Neuronal stem cell (in vitro differentiated cells): ENCODE measurements around the gene TMX4.

Experiments used
- DNase-seq: peaks from one replicate; pipeline ENCODE4 v3.0.0-alpha.2; 2013; ENCODE audit warnings: low spot score
- H2AFZ ChIP-seq: one replicate; pipeline ENCODE4 v1.6.1; 2013; ENCODE audit warnings: mild to moderate bottlenecking, low read length, inconsistent platforms
- H2AK5ac ChIP-seq: 2 replicates; pipeline ENCODE4 v1.6.1; 2013; ENCODE audit warnings: low read depth, mild to moderate bottlenecking, inconsistent platforms, low read length, moderate library complexity, mixed read lengths
- H2BK120ac ChIP-seq: 2 replicates; pipeline ENCODE4 v1.6.1; 2013; ENCODE audit warnings: low read depth, mild to moderate bottlenecking, inconsistent platforms, low read length, moderate library complexity, mixed read lengths
- H2BK12ac ChIP-seq: one replicate; pipeline ENCODE4 v1.6.1; 2013; ENCODE audit warnings: low read length, inconsistent platforms
- H2BK15ac ChIP-seq: 2 replicates; pipeline ENCODE4 v1.6.1; 2013; ENCODE audit warnings: mild to moderate bottlenecking, low read length, inconsistent platforms, mixed read lengths
- H2BK5ac ChIP-seq: one replicate; pipeline ENCODE4 v1.6.1; 2013; ENCODE audit warnings: inconsistent platforms, mild to moderate bottlenecking, low read length, moderate library complexity
- H3K14ac ChIP-seq: one replicate; pipeline ENCODE4 v1.6.1; 2013; ENCODE audit warnings: low read length, inconsistent platforms
- H3K18ac ChIP-seq: 2 replicates; pipeline ENCODE4 v1.6.1; 2013; ENCODE audit warnings: low read length, inconsistent platforms
- H3K23ac ChIP-seq: 2 replicates; pipeline ENCODE4 v1.6.1; 2013; ENCODE audit warnings: low read depth, mild to moderate bottlenecking, mixed read lengths, low read length, inconsistent platforms; ENCODE audit not compliant: poor library complexity
- H3K27ac ChIP-seq: replicated peaks from 3 replicates; pipeline ENCODE4 v1.5.1; 2013; ENCODE audit warnings: low read length, inconsistent platforms
- H3K27me3 ChIP-seq, 3 experiments: 2 replicates each; pipeline ENCODE4 v1.6.1; 2013; ENCODE audit warnings: low read length in 3 of 3, mild to moderate bottlenecking in 2 of 3, inconsistent platforms in 1 of 3, low read depth in 1 of 3, mixed read lengths in 1 of 3, moderate library complexity in 1 of 3; ENCODE audit not compliant: control insufficient read depth in 3 of 3, insufficient read depth in 3 of 3
- H3K36me3 ChIP-seq, 2 donors: replicated peaks in 1 of 2; 2 replicates each; pipeline ENCODE4 v1.6.1; 2013; ENCODE audit warnings: low read length in 2 of 2; ENCODE audit not compliant: control insufficient read depth in 2 of 2, insufficient read depth in 2 of 2
- H3K4ac ChIP-seq: 2 replicates; pipeline ENCODE4 v1.6.1; 2013; ENCODE audit warnings: inconsistent platforms, mild to moderate bottlenecking, low read length, moderate library complexity
- H3K4me1 ChIP-seq, 2 donors: 1 replicate in 1 of 2; 2 replicates in 1 of 2; pipeline ENCODE4 v1.6.1; 2013; ENCODE audit warnings: low read length in 2 of 2, low read depth in 1 of 2; ENCODE audit not compliant: control insufficient read depth in 2 of 2, insufficient read depth in 1 of 2
- H3K4me2 ChIP-seq: one replicate; pipeline ENCODE4 v1.6.1; 2013; ENCODE audit warnings: mild to moderate bottlenecking, low read length, inconsistent platforms; ENCODE audit not compliant: insufficient read depth, poor library complexity, severe bottlenecking
- H3K4me3 ChIP-seq, 2 donors: 2 replicates each; pipeline ENCODE4 v1.5.1; 2013; ENCODE audit warnings: low read length in 2 of 2, mild to moderate bottlenecking in 2 of 2, inconsistent platforms in 1 of 2, moderate library complexity in 1 of 2
- H3K79me1 ChIP-seq: one replicate; pipeline ENCODE4 v1.6.1; 2013; ENCODE audit warnings: low read depth, mild to moderate bottlenecking, inconsistent platforms, low read length, moderate library complexity
- H3K9ac ChIP-seq: one replicate; pipeline ENCODE4 v1.6.1; 2013; ENCODE audit warnings: mild to moderate bottlenecking, low read depth, low read length, inconsistent platforms; ENCODE audit not compliant: poor library complexity
- H3K9me3 ChIP-seq, 2 donors: replicated peaks in 1 of 2; 2 replicates each; pipeline versions ENCODE3 to v1.6.1; 2013; ENCODE audit warnings: low read length in 2 of 2, mild to moderate bottlenecking in 2 of 2, inconsistent platforms in 1 of 2, low read depth in 1 of 2, mixed read lengths in 1 of 2, moderate library complexity in 1 of 2; ENCODE audit not compliant: control insufficient read depth in 2 of 2, insufficient read depth in 1 of 2
- H4K8ac ChIP-seq: one replicate; pipeline ENCODE4 v1.6.1; 2013; ENCODE audit warnings: low read depth, mild to moderate bottlenecking, inconsistent platforms, low read length, moderate library complexity
- H4K91ac ChIP-seq: one replicate; pipeline ENCODE4 v1.6.1; 2013; ENCODE audit warnings: low read length, low read depth, mild to moderate bottlenecking, inconsistent platforms; ENCODE audit not compliant: poor library complexity
- WGBS, 2 donors: extraction: QIAGEN DNeasy Blood & Tissue Kit; methylation state at CpG; one replicate each; pipeline ENCODE4 v1.1.7; 2013; ENCODE audit warnings: missing lambda C conversion rate in 2 of 2, mixed read lengths in 1 of 2; ENCODE audit not compliant: insufficient read length in 2 of 2, insufficient replicate concordance in 1 of 2; ENCODE audit errors: extremely low coverage in 2 of 2; 5-methylcytosine and 5-hydroxymethylcytosine counted together

TMX4 gene

DNA sequence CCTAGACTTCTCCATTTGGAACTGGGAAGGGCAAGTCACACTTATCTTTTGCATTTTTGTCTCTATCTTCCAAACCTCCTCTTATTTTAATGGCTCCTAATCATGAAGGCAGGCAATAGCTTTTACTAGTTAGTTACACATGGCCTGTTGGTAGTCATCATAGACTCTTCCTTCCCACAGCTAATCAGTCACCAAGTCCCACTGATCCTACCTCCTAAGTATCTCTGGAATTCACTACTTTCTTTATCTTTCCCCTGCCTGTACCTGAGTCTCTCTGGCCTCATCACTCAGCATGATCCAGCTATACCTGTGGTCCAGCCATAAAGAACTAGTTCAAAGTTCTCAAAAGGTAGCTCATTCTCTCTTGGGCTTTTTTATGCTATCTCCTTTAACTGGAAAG lies 18.8 kb downstream of the TMX4 start:
- no peak overlapping the region for H2BK12ac ChIP-seq
- H3K4ac ChIP-seq: no peak overlapping the region
- H3K27me3 ChIP-seq: no peaks in the 10 kb centered on the region
- H3K36me3 ChIP-seq: peaks cover 5 to 49% of the 10 kb centered on the region in 2 donors
- H3K18ac ChIP-seq: no peak overlapping the region
- H3K9ac ChIP-seq: no peak overlapping the region
- H3K79me1 ChIP-seq: no peaks in the 10 kb centered on the region
- no peak overlapping the region for H4K8ac ChIP-seq
- no peak overlapping the region for H3K4me2 ChIP-seq
- peaks cover 2 to 4% of the 10 kb centered on the region in 2 donors for H3K9me3 ChIP-seq
- H2AK5ac ChIP-seq: no peak overlapping the region
- no peak overlapping the region for H2BK120ac ChIP-seq
- H2BK15ac ChIP-seq: no peak overlapping the region
- H2BK5ac ChIP-seq: no peak overlapping the region
- no peak overlapping the region for H3K4me3 ChIP-seq
- H2AFZ ChIP-seq: no peak overlapping the region
- no peaks in the 10 kb centered on the region for H3K4me1 ChIP-seq
- DNase-seq: no peak
- H4K91ac ChIP-seq: no peak overlapping the region
- H3K27ac ChIP-seq: no peak overlapping the region
- no peak overlapping the region for H3K14ac ChIP-seq
- no peak overlapping the region for H3K23ac ChIP-seq

DNA sequence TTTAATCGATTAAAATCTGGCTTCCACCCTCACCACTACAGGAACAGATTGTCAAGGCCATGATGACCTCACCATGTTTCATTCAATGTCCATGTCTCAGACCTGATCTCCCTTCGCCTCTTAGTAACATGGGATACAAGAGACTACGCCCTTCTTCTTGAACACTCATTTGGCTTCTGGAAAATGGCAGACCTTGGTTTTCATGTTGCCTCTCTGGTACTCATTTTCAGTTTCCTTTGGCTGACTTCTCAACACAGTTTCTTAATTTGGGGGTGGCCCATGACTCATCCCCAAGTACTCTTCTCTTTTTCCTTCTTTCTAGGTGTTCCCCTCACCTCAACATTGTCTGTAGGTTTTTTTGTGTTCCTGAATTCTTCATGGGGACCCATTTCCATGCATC lies 22.7 kb downstream of the TMX4 start:
- H2AK5ac ChIP-seq: no peak overlapping the region
- no peak overlapping the region for H3K18ac ChIP-seq
- H2BK12ac ChIP-seq: no peak overlapping the region
- H2BK5ac ChIP-seq: no peak overlapping the region
- no peak overlapping the region for H3K27ac ChIP-seq
- H2BK15ac ChIP-seq: no peak overlapping the region
- no peak overlapping the region for H3K9ac ChIP-seq
- H3K4ac ChIP-seq: no peak overlapping the region
- H4K91ac ChIP-seq: no peak overlapping the region
- no peak overlapping the region for H3K4me3 ChIP-seq
- no peak overlapping the region for H2AFZ ChIP-seq
- WGBS, 2 donors: no CpG with 5 or more reads among the region's 3 CpGs
- no peak overlapping the region for H2BK120ac ChIP-seq
- no peaks in the 10 kb centered on the region for H3K4me1 ChIP-seq
- no peak for DNase-seq
- no peak overlapping the region for H3K4me2 ChIP-seq
- H3K9me3 ChIP-seq: peaks cover 2 to 17% of the 10 kb centered on the region in 2 donors
- H3K27me3 ChIP-seq: no peaks in the 10 kb centered on the region
- no peak overlapping the region for H3K14ac ChIP-seq
- H3K79me1 ChIP-seq: no peaks in the 10 kb centered on the region
- H3K36me3 ChIP-seq: peaks cover 5 to 74% of the 10 kb centered on the region in 2 donors
- no peak overlapping the region for H3K23ac ChIP-seq
- H4K8ac ChIP-seq: no peak overlapping the region

DNA sequence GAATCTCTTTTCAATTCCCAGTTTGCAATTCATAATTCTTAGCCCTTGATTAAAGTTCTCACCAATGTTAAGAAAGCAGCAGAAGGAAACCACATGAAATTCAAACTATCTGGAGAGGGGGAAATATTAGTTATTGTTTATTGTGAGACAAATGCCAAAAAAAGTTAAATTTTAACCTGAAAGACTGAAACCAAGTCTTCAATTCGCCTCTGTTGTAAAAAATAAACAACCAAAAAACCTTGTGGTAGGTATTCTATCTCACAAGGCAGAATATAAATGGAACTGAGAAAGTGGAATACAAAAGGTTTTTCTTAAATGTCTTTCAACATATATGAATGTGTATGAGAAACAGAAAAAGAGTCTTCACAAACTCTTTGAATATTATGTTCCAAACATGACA lies 24.8 kb downstream of the TMX4 start:
- Histone ChIP-seq H2BK15ac (no peak overlapping the region), H4K91ac (no peak overlapping the region), H2BK12ac (no peak overlapping the region), H2BK120ac (no peak overlapping the region), H4K8ac (no peak overlapping the region), H3K4ac (no peak overlapping the region), H3K79me1 (no peaks in the 10 kb centered on the region), H3K27ac (no peak overlapping the region), H2AK5ac (no peak overlapping the region), H3K4me1 (no peaks in the 10 kb centered on the region), H3K36me3 (peaks cover 5 to 64% of the 10 kb centered on the region in 2 donors), H3K4me2 (no peak overlapping the region), H3K18ac (no peak overlapping the region), H3K4me3 (no peak overlapping the region), H3K9ac (no peak overlapping the region), H3K23ac (no peak overlapping the region), H2AFZ (no peak overlapping the region), H3K14ac (no peak overlapping the region), H3K9me3 (peaks cover 2 to 17% of the 10 kb centered on the region in 2 donors), H3K27me3 (no peaks in the 10 kb centered on the region), H2BK5ac (no peak overlapping the region)
- no CpG with 5 or more reads among the region's 1 CpG for WGBS, 2 donors
- DNase-seq: no peak

DNA sequence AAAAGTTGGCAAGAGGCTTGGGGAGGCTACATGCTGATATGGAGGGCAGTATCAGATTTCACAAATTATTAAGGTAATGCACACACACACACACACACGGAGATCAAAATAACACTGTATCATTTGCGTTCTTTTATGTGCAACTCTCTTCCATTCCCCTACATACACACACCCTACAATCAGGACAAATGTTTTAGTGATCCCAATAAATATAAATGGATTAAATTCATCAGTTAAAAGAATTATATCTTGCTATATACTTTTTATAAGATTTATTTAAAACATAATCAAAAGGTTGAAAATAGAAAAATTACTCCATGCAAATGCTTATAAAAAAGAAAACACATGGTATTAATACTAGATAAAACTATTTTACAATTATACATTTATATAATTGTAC lies 25.9 kb downstream of the TMX4 start:
- Histone ChIP-seq H3K4ac (no peak overlapping the region), H3K4me2 (no peak overlapping the region), H4K8ac (no peak overlapping the region), H3K14ac (no peak overlapping the region), H3K9ac (no peak overlapping the region), H3K36me3 (peaks cover 5 to 53% of the 10 kb centered on the region in 2 donors), H2BK120ac (no peak overlapping the region), H2BK12ac (no peak overlapping the region), H2BK5ac (no peak overlapping the region), H2AFZ (no peak overlapping the region), H4K91ac (no peak overlapping the region), H3K18ac (no peak overlapping the region), H3K4me3 (no peak overlapping the region), H2AK5ac (no peak overlapping the region), H3K27me3 (no peaks in the 10 kb centered on the region), H3K79me1 (no peaks in the 10 kb centered on the region), H3K4me1 (no peaks in the 10 kb centered on the region), H3K27ac (no peak overlapping the region), H3K23ac (no peak overlapping the region), H3K9me3 (peaks cover 2 to 17% of the 10 kb centered on the region in 2 donors), H2BK15ac (no peak overlapping the region)
- WGBS, 2 donors: no CpG with 5 or more reads among the region's 2 CpGs
- no peak for DNase-seq
